ENCODE measurements around the gene NSG2.

NSG2 gene

DNA sequence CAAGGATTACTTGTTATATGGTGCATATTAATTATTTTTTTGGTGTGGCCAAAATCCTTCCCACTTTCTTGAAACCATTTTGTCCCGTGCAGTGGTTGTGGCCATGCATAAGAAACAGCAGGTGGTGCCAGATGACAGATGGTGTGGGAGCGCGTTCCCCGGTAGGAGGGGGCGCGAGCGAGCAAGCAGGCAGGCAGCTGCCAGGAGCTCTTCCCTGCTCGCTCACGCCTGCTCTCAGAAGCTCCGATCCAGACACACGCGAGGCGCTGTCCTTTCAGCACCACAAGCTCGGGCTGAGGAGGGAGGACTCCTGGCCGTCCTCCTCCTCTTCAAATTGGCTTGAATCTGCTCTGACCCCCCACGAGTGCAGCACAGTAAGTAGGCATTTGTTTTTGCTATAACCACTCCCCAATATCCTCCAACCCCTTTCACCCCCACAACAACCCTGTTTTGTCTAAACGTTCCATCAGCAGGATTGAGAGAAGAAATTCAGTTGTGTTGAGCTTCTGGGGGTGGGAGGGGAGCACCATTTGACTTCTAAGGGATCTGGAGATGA, at the start of gene NSG2:
Gene NSG2, plus strand, starts transcription at position 237 of the 556 bp plus-strand sequence. CDS start 1,050 bp downstream, outside the sequence.
- Histone ChIP-seq H3K27me3 (peaks cover 0 to 6% of the 10 kb centered on the region in 2 donors), H3K9me3 (no peaks in the 10 kb centered on the region), H3K4me3 (no peak within 1 kb of the TSS), H3K36me3 (no peaks in the 10 kb centered on the region), H3K27ac (no peak within 1 kb of the TSS), H3K4me1 (no peaks in the 10 kb centered on the region)
- intact Hi-C loops (cut with DNase I; ENCODE audit: low total_unique reads), result loop anchor here (5.0 kb wide), 1 partner anchor 267 kb away; no protein-coding TSS in a partner anchor
- peak in 1 of 2 donors; percentile 44 for DNase-seq
- TF ChIP-seq CTCF (IDR thresholded peaks at IDR 0.05), result no peak

DNA sequence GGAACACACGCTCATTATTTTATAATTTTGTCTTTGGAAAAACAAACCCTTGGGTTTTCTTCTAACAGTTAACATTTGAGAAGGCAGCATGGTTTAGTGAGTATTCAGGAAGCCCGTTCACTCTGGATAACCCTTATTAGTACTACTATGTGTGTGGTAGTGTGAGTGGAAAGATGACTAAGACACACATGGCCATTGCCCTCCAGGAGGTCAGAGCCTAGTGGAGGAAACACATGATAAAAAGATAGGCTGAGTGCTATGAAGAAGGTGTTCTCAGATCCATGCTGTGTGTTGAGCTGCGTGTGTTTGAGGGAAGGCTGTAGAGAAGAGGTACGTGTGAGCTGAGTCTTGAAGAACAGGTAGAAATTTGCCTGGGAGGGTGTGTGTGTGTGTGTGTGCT, 48.2 kb upstream of the NSG2 start:
- intact Hi-C loops (cut with DNase I; ENCODE audit: low total_unique reads), result no loop called here
- H3K27me3 ChIP-seq, result peaks cover 0 to 20% of the 10 kb centered on the region in 2 donors
- no peak overlapping the region for H3K27ac ChIP-seq
- no peak overlapping the region for H3K4me3 ChIP-seq
- TF ChIP-seq CTCF (IDR thresholded peaks at IDR 0.05), result no peak
- no peaks in the 10 kb centered on the region for H3K36me3 ChIP-seq
- no peaks in the 10 kb centered on the region for H3K4me1 ChIP-seq
- no peak for DNase-seq
- H3K9me3 ChIP-seq, result no peaks in the 10 kb centered on the region

DNA sequence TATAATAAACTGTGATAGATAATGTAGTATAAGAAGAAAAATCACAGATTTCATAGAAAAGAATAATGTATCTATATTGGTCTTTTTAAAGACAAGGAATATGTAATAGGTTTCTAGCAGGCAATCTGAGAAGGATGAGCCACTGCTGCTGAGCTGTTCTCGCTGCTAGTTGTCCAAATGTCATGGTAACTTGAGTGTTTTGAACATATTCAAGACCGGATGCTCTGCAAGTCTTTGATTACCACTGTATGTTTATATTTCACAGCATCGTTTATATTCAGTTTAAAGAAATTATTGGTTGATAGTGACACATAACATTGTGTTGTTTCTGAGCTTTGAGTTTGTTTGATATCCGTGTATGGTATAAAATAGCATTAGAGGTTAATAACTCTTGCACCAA, 47.0 kb upstream of the NSG2 start:
- Histone ChIP-seq H3K27ac (no peak overlapping the region), H3K9me3 (no peaks in the 10 kb centered on the region), H3K27me3 (peaks cover 0 to 20% of the 10 kb centered on the region in 2 donors), H3K36me3 (no peaks in the 10 kb centered on the region), H3K4me1 (no peaks in the 10 kb centered on the region), H3K4me3 (no peak overlapping the region)
- no peak for DNase-seq
- intact Hi-C loops (cut with DNase I; ENCODE audit: low total_unique reads), result no loop called here
- TF ChIP-seq CTCF (IDR thresholded peaks at IDR 0.05), result no peak

GRCh38 chr5:174000076-174000475, 45.4 kb upstream of the NSG2 start:
- H3K9me3 ChIP-seq, result no peaks in the 10 kb centered on the region
- H3K36me3 ChIP-seq, result no peaks in the 10 kb centered on the region
- no peak overlapping the region for H3K27ac ChIP-seq
- peaks cover 0 to 13% of the 10 kb centered on the region in 2 donors for H3K27me3 ChIP-seq
- no peak overlapping the region for H3K4me3 ChIP-seq
- no peaks in the 10 kb centered on the region for H3K4me1 ChIP-seq
- no peak for TF ChIP-seq CTCF (IDR thresholded peaks at IDR 0.05)
- no peak for DNase-seq
- intact Hi-C loops (cut with DNase I; ENCODE audit: low total_unique reads), result no loop called here

GRCh38 chr5:174003795-174004194, 41.7 kb upstream of the NSG2 start:
- TF ChIP-seq CTCF (IDR thresholded peaks at IDR 0.05), result no peak
- Histone ChIP-seq H3K4me1 (no peaks in the 10 kb centered on the region), H3K4me3 (no peak overlapping the region), H3K27ac (no peak overlapping the region), H3K9me3 (no peaks in the 10 kb centered on the region), H3K36me3 (no peaks in the 10 kb centered on the region), H3K27me3 (no peaks in the 10 kb centered on the region)
- intact Hi-C loops (cut with DNase I; ENCODE audit: low total_unique reads), result no loop called here
- no peak for DNase-seq

- intact Hi-C loops (cut with DNase I; ENCODE audit: low total_unique reads), result no loop called here
- Histone ChIP-seq H3K36me3 (no peaks in the 10 kb centered on the region), H3K9me3 (no peaks in the 10 kb centered on the region), H3K27ac (no peak overlapping the region), H3K4me3 (no peak overlapping the region), H3K4me1 (no peaks in the 10 kb centered on the region), H3K27me3 (no peaks in the 10 kb centered on the region)
- no peak for DNase-seq
- no peak for TF ChIP-seq CTCF (IDR thresholded peaks at IDR 0.05)
Measured at GRCh38 chr5:174008922-174009321, 36.6 kb upstream of the NSG2 start.
